Endothelial cell of umbilical vein (primary cell): ENCODE results near the gene GMNN. TPM values are rescaled to one million over a fixed set of nuclear protein-coding genes. Genes with fewer than 3 reads are reported as not detected.

Experiments
- BruUV-seq: library from RNA; stranded (reverse); fragments of 400-500 nt; replicated peaks from 2 replicates; lab custom pipeline; 2021; lab: Mats Ljungman, UMichigan
- CTCF ChIA-PET: fragments of 300-600, 350-600 bp; sonication (Branson Sonifier 250); formaldehyde crosslinking; loops from one replicate; lab custom pipeline; 2021; ENCODE audit warnings: antibody characterized with exemption, inconsistent platforms; lab: Charles Lee
- POLR2A ChIA-PET: fragments of 300-600, 350-600 bp; sonication (Branson Sonifier 250); formaldehyde crosslinking; loops from one replicate; lab custom pipeline; 2021; ENCODE audit warnings: antibody characterized with exemption, inconsistent platforms; lab: Charles Lee
- DNase-seq: peaks from one replicate; pipeline ENCODE4 v3.0.0-alpha.2; 2011; ENCODE audit warnings: low read depth, low spot score
- FAIRE-seq: peaks from 2 replicates; lab custom pipeline; 2011; peaks lifted over from hg19 to GRCh38; lab: Jason Lieb, UNC
- H2AFZ ChIP-seq: 2 replicates; pipeline ENCODE4 v1.6.0; 2012; ENCODE audit warnings: low read depth, low read length, control low read depth, inconsistent platforms
- H3K27ac ChIP-seq: 2 replicates; pipeline ENCODE4 v1.5.1; 2011; ENCODE audit warnings: low read depth, mild to moderate bottlenecking, control low read depth, low read length, moderate library complexity; ENCODE audit not compliant: insufficient read depth
- H3K27me3 ChIP-seq, 2 experiments: 2 replicates each; pipeline versions ENCODE4 v1.6.0 to v1.6.1; 2011; ENCODE audit warnings: low read length in 2 of 2, mixed read lengths in 1 of 2; ENCODE audit not compliant: control insufficient read depth in 2 of 2, insufficient read depth in 2 of 2
- H3K36me3 ChIP-seq, 2 experiments: 2 replicates in 1 of 2; 3 replicates in 1 of 2; pipeline ENCODE4 v1.5.1; 2011; ENCODE audit warnings: low read length in 2 of 2, mild to moderate bottlenecking in 1 of 2, moderate library complexity in 1 of 2; ENCODE audit not compliant: control insufficient read depth in 2 of 2, insufficient read depth in 2 of 2; ENCODE audit errors: extremely low read depth in 1 of 2
- H3K4me1 ChIP-seq: 3 replicates; pipeline ENCODE4 v1.5.1; 2011; ENCODE audit warnings: mild to moderate bottlenecking, low read length; ENCODE audit not compliant: control insufficient read depth, insufficient read depth; ENCODE audit errors: extremely low read depth
- H3K4me2 ChIP-seq: 2 replicates; pipeline ENCODE4 v1.6.1; 2011; ENCODE audit warnings: low read length, control low read depth, mixed read lengths; ENCODE audit not compliant: insufficient read depth
- H3K4me3 ChIP-seq, 3 experiments: fragments of 200-600 bp in 1 of 3; sonication (generic), shearing (Covaris generic) in 1 of 3; replicated peaks in 1 of 3; 2 replicates each; pipeline ENCODE4 v1.5.1; 2011 to 2016; ENCODE audit warnings: control low read depth in 3 of 3, low read length in 3 of 3, mild to moderate bottlenecking in 2 of 3, inconsistent platforms in 1 of 3, low read depth in 1 of 3, moderate library complexity in 1 of 3; ENCODE audit not compliant: insufficient read depth in 1 of 3
- H3K79me2 ChIP-seq: 2 replicates; pipeline ENCODE4 v1.6.0; 2012; ENCODE audit warnings: low read length, inconsistent platforms; ENCODE audit not compliant: control insufficient read depth, insufficient read depth
- H3K9ac ChIP-seq: replicated peaks from 2 replicates; pipeline ENCODE3; 2011; ENCODE audit warnings: low read length, control low read depth; ENCODE audit not compliant: insufficient read depth; ENCODE audit errors: extremely low read depth
- H3K9me1 ChIP-seq: replicated peaks from 3 replicates; pipeline ENCODE4 v1.6.0; 2011; ENCODE audit warnings: mild to moderate bottlenecking, low read length; ENCODE audit not compliant: control insufficient read depth, insufficient read depth; ENCODE audit errors: extremely low read depth
- H3K9me3 ChIP-seq: replicated peaks from 2 replicates; pipeline ENCODE4 v1.5.1; 2012; ENCODE audit warnings: low read length, inconsistent platforms; ENCODE audit not compliant: control insufficient read depth, insufficient read depth
- H4K20me1 ChIP-seq: replicated peaks from 2 replicates; pipeline ENCODE3; 2011; ENCODE audit warnings: mild to moderate bottlenecking, low read length; ENCODE audit not compliant: control insufficient read depth, insufficient read depth; ENCODE audit errors: extremely low read depth
- CTCF ChIP-seq, 2 donors: IDR thresholded peaks; 1 replicate in 1 of 2; 2 replicates in 1 of 2; pipeline ENCODE4 v1.5.1; 2011; ENCODE audit warnings: low read length in 2 of 2, mild to moderate bottlenecking in 2 of 2, moderate library complexity in 2 of 2, control low read depth in 1 of 2, inconsistent platforms in 1 of 2, low read depth in 1 of 2; ENCODE audit not compliant: insufficient read depth in 1 of 2; ENCODE audit errors: extremely low read depth in 1 of 2
- EZH2 ChIP-seq: IDR thresholded peaks from 2 replicates; pipeline ENCODE4 v1.6.1; 2012; ENCODE audit warnings: borderline replicate concordance, low read depth, mild to moderate bottlenecking, moderate library complexity, low read length, inconsistent platforms; ENCODE audit not compliant: severe bottlenecking
- FOS ChIP-seq: IDR thresholded peaks from 2 replicates; pipeline ENCODE4 v1.6.1; 2011; ENCODE audit warnings: mild to moderate bottlenecking, low read length, moderate library complexity, borderline replicate concordance; ENCODE audit not compliant: insufficient read depth
- GATA2 ChIP-seq: IDR thresholded peaks from 2 replicates; pipeline ENCODE4 v1.7.0; 2011; ENCODE audit warnings: low read depth, mild to moderate bottlenecking, moderate library complexity, mixed read lengths, low read length; ENCODE audit not compliant: insufficient read length, insufficient read depth
- JUN ChIP-seq: IDR thresholded peaks from 2 replicates; pipeline ENCODE4 v1.6.1; 2011; ENCODE audit warnings: borderline replicate concordance, low read depth; ENCODE audit not compliant: insufficient read length, insufficient read depth
- MAX ChIP-seq: IDR thresholded peaks from 2 replicates; pipeline ENCODE4 v1.6.1; 2011; ENCODE audit not compliant: insufficient read depth, insufficient read length
- MYC ChIP-seq: IDR thresholded peaks from one replicate; pipeline ENCODE4 v1.6.1; 2011; ENCODE audit warnings: mild to moderate bottlenecking, low read depth, low read length
- POLR2A ChIP-seq: IDR thresholded peaks from 2 replicates; pipeline ENCODE4 v1.6.1; 2012; ENCODE audit warnings: low read depth, mild to moderate bottlenecking, control low read depth, low read length
- POLR2AphosphoS5 ChIP-seq: IDR thresholded peaks from 2 replicates; pipeline ENCODE4 v1.6.1; 2012; ENCODE audit warnings: low read depth, mild to moderate bottlenecking, control low read depth, low read length, moderate library complexity; ENCODE audit not compliant: insufficient read depth
- dilution Hi-C: fragments of 300-500 bp; cut with MboI; formaldehyde crosslinking; loops from one replicate; pipeline ENCODE4 v1.15.0; 2019; ENCODE audit warnings: low sequenced_read_pairs; ENCODE audit not compliant: extremely low pct_ligation_motif_present
- intact Hi-C: fragments of 100-400 bp; cut with micrococcal nuclease; formaldehyde crosslinking; loops from one replicate; pipeline ENCODE4 v1.10.0; 2022
- polyA plus RNA-seq, 4 experiments: library from polyadenylated mRNA; depleted of rRNA in 3 of 4; stranded (reverse) in 3 of 4; unstranded in 1 of 4; fragments of >200 nt; gene quantifications; 2 replicates each; pipeline versions ENCODE4 v1.2.1 to v1.2.3, GENCODE V29; 2011 to 2012; ENCODE audit warnings: missing spikeins in 1 of 4
- total RNA-seq: library from RNA; stranded (reverse); gene quantifications from 2 replicates; pipeline ENCODE4 v1.2.3, GENCODE V29; 2021

Gene GMNN
- total and polyA plus RNA-seq, 2 donors (not counting 3 experiments of a cell fraction or from before 2014, with no cell fraction given): 25.4 to 52.6 TPM

- H3K27ac ChIP-seq: no peak overlapping the region
- BruUV-seq: no TSS peak
- no peaks in the 10 kb centered on the region for H3K27me3 ChIP-seq
- DNase-seq (no peak), FAIRE-seq (no peak)
- H4K20me1 ChIP-seq: no peaks in the 10 kb centered on the region
- H3K4me3 ChIP-seq: no peak overlapping the region
- intact Hi-C loops: loop anchor here (5.0 to 10.0 kb wide), 3 partner anchors 239 to 397 kb away; no protein-coding TSS in a partner anchor
- CTCF ChIA-PET: interaction anchor here (1.6 kb wide), 1 partner anchor 197 kb away, joined by 7 read pairs; no protein-coding TSS in a partner anchor
- peaks cover 0 to 15% of the 10 kb centered on the region in 2 experiments for H3K36me3 ChIP-seq
- H3K4me2 ChIP-seq: peak overlapping the region; percentile 53
- H2AFZ ChIP-seq: no peak overlapping the region
- no peaks in the 10 kb centered on the region for H3K9me1 ChIP-seq
- H3K9ac ChIP-seq: peak overlapping the region; percentile 12
- dilution Hi-C loops: no loop called here
- no peak for TF ChIP-seq JUN
- TF ChIP-seq POLR2AphosphoS5: no peak
- peaks cover 54% of the 10 kb centered on the region for H3K79me2 ChIP-seq
- POLR2A ChIA-PET: no interaction called here
- H3K9me3 ChIP-seq: no peaks in the 10 kb centered on the region
- peaks cover 23% of the 10 kb centered on the region for H3K4me1 ChIP-seq
These were observed 3.4 kb downstream of the GMNN start for GRCh38 chr6:24778121-24778520.

- ChIA-PET CTCF (interaction anchor here (0.9 to 1.6 kb wide), 3 partner anchors 11 to 198 kb away, joined by 3 to 7 read pairs (median 3); no protein-coding TSS in a partner anchor), POLR2A (no interaction called here)
- no peak overlapping the region for H3K9ac ChIP-seq
- BruUV-seq: no TSS peak
- dilution Hi-C loops: no loop called here
- H4K20me1 ChIP-seq: no peaks in the 10 kb centered on the region
- H3K79me2 ChIP-seq: peaks cover 54% of the 10 kb centered on the region
- TF ChIP-seq EZH2: no peak
- TF ChIP-seq MAX: no peak
- no peak for TF ChIP-seq JUN
- no peak for TF ChIP-seq MYC
- no peak for TF ChIP-seq POLR2AphosphoS5
- no peak for TF ChIP-seq FOS
- no peak for TF ChIP-seq GATA2
- TF ChIP-seq CTCF (IDR thresholded peaks at IDR 0.05; ENCODE audit: extremely low read depth in 1 of 2, insufficient read depth in 1 of 2, low read depth in 1 of 2, low read length in 2 of 2): no peak
- TF ChIP-seq POLR2A: no peak
- H2AFZ ChIP-seq: no peak overlapping the region
- no peak overlapping the region for H3K27ac ChIP-seq
- no peaks in the 10 kb centered on the region for H3K9me1 ChIP-seq
- intact Hi-C loops: loop anchor here (5.0 to 10.0 kb wide), 3 partner anchors 238 to 396 kb away; no protein-coding TSS in a partner anchor
- peaks cover 0 to 15% of the 10 kb centered on the region in 2 experiments for H3K36me3 ChIP-seq
- H3K4me2 ChIP-seq: no peak overlapping the region
- no peak overlapping the region for H3K4me3 ChIP-seq
- no peaks in the 10 kb centered on the region for H3K27me3 ChIP-seq
- DNase-seq (no peak), FAIRE-seq (no peak)
- no peaks in the 10 kb centered on the region for H3K9me3 ChIP-seq
- peaks cover 23% of the 10 kb centered on the region for H3K4me1 ChIP-seq
These were observed 4.1 kb downstream of the GMNN start for GRCh38 chr6:24778878-24779277.
